HG03457 (cell line): Measurements from ENCODE around the gene JUND.

ENCODE experiments used
- ATAC-seq: cut with Tn5 transposase; IDR thresholded peaks from one replicate; pipeline ENCODE4 v1.9.1; 2021; ENCODE audit warnings: moderate number of reproducible peaks; ENCODE audit not compliant: unreplicated experiment

JUND gene

GRCh38 chr19:18251587-18252369, 29.6 kb downstream of the JUND start:
- no peak for ATAC-seq

- ATAC-seq, result no peak
These were observed 31.6 kb downstream of the JUND start for GRCh38 chr19:18249834-18250233.

DNA sequence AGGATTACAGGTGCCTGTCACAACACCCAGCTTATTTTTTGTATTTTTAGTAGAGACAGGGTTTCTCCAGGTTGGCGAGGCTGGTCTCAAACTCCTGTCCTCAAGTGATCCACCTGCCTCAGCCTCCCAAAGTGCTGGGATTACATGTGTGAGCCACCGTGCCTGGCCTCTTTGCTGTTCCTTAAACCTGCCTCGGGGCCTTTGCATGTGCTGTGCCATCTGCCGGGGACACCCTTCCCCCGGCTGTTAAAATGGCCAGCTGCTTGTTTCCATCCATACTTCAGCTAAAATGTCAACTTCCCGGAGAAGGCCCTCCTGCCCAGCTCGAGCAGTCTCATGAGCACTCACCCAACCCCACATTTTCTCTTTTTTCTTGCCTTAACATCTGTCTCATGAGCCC, 36.1 kb downstream of the JUND start:
- no peak for ATAC-seq

GRCh38 chr19:18239303-18239702, 42.1 kb downstream of the JUND start:
- no peak for ATAC-seq

DNA sequence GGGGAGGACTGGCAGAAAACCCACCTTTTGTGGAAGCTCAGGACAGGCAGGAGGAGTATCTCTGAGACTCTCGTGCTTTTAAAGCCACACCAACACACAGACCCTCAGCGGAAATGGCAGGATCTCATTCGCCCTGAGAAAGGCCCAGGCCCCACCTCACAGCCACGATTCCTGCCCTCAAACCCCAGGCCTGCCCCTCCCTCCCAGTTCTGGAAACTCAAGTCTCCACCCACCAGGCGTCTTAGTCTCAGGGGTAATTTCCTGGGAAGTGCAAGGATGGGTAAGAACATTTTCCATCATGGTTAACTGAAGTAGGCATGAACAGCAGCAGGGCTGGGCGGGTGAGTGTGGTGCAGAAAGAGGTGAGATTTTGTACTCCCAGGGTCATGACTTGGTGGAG, 47.2 kb downstream of the JUND start:
- no peak for ATAC-seq

DNA sequence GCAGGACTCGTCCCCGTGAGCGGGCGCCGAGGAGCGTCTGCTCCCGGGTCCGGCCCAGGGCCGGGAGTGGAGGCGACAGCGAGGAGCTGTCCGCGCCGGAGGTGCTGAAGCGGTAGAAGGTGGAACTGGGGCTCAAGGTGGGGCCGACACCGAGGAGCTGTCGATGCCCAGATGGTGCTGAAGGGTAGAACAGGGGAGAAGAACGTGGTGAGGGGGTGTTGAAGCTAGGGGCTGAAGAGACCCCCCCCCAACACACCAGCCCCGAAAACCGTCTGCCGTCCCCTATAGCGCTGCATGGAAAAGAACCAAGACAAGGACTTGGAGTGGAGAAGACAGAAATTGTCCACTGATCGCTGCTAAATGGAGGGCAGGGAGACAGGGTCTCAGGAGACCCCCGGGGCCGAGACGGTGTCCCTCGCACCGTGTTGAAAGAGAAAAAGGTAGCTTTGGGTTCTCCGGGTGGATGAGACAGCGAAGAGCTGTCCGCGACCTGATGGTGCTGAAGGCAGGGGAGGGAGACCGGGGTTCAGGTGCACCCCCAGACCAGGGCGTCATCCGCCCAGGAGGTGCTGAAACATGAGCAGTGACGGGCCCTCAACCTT, 48.1 kb downstream of the JUND start:
- no peak for ATAC-seq

- no peak for ATAC-seq
These were observed 48.7 kb downstream of the JUND start for GRCh38 chr19:18232540-18233223.

- no peak for ATAC-seq
These were observed 49.6 kb downstream of the JUND start for GRCh38 chr19:18231775-18232174.

DNA sequence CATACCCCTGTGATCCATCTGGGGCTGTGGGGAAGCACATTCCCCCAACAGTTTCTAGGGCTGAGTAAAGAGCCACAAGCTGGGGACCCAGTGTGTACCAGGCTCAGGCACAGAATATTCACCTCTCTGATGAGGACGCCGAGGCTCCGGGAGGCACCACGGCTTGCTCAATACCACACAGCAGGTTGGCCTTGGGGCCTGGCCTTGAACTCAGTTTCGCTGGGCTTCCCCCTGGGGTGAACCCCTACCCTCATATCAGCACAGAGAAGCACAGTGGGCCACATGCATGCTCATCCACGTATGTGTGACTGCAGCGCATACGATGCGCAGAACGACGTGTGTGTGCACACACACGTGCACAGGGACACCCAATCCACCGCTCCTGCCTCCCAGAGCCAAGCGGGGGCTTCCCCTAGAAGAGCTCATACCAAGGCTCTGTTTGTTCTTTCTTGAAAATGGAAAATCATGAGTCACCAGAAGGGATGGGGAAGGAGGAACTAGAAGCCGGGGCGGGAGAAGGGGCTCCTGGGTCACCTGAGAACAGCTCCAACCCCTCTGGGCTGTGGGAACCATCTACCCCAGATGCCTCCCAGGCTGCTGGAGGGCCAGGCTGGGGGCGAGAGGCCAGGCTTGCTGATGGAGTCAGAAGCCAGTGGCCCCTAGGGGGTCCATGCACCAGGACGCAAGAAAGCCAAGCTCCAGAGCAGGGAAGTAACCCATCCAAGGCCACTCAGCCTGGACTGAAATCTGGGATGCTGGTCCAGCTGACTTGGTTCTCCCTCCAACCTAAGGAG, 50.3 kb downstream of the JUND start:
- no peak for ATAC-seq

- ATAC-seq, result no peak
These were observed 51.5 kb downstream of the JUND start for GRCh38 chr19:18229915-18230314.
